ENCODE measurements around the gene AFMID.

GRCh38 chr17:78214706-78215061 is 27.5 kb downstream of the AFMID start:
- TF ChIP-seq TFAP4 (CRISPR knock-in tag; IDR thresholded peaks at IDR 0.05; ENCODE audit: borderline replicate concordance) (no peak), CTCF (IDR thresholded peaks at IDR 0.05 in 2 of 3, conservative IDR thresholded peaks at IDR 0.05 in 1 of 3; ENCODE audit: insufficient read depth in 2 of 3, low read depth in 1 of 3, low read length in 3 of 3) (no peak), ZSCAN29 (IDR thresholded peaks at IDR 0.05) (no peak), TCFL5 (CRISPR knock-in tag; conservative IDR thresholded peaks at IDR 0.05) (no peak), POLR2A (conservative IDR thresholded peaks at IDR 0.05) (no peak), ZNF79 (CRISPR knock-in tag; IDR thresholded peaks at IDR 0.05; ENCODE audit: low read depth) (no peak), TCF3 (CRISPR knock-in tag; IDR thresholded peaks at IDR 0.05) (no peak), MTA2 (IDR thresholded peaks at IDR 0.05; ENCODE audit: low read depth) (no peak), BHLHE40 (IDR thresholded peaks at IDR 0.05; ENCODE audit: low read length) (no peak)
